HUES6 (cell line): ENCODE data around the gene ABCB9.
"Not testable (repeated sequence)": the region's sequence is repeated elsewhere in the genome, so short reads cannot be mapped to it uniquely, and the experiment has no call there.

Experiments used
- H3K27ac ChIP-seq: 2 replicates; pipeline ENCODE4 v1.7.0; 2013; ENCODE audit warnings: low read depth, mild to moderate bottlenecking, low read length, inconsistent platforms
- H3K27me3 ChIP-seq: 2 replicates; pipeline ENCODE4 v1.6.1; 2013; ENCODE audit warnings: low read length; ENCODE audit not compliant: control insufficient read depth, insufficient read depth
- H3K36me3 ChIP-seq: 2 replicates; pipeline ENCODE4 v1.6.1; 2013; ENCODE audit warnings: low read length; ENCODE audit not compliant: control insufficient read depth, insufficient read depth
- H3K4me1 ChIP-seq: 2 replicates; pipeline ENCODE4 v1.6.1; 2013; ENCODE audit warnings: low read length; ENCODE audit not compliant: control insufficient read depth, insufficient read depth
- H3K4me3 ChIP-seq: 2 replicates; pipeline ENCODE4 v1.5.1; 2013; ENCODE audit warnings: low read depth, low read length
- H3K9ac ChIP-seq: one replicate; pipeline ENCODE4 v1.6.1; 2013; ENCODE audit warnings: mild to moderate bottlenecking, low read length
- H3K9me3 ChIP-seq: 2 replicates; pipeline ENCODE4 v1.6.1; 2013; ENCODE audit warnings: low read depth, low read length; ENCODE audit not compliant: control insufficient read depth, insufficient read depth

ABCB9 gene

GRCh38 chr12:122965851-122966742 is at the start of gene ABCB9:
TSS of gene ABCB9 (minus strand) at chr12:122966463. CDS start at chr12:122960235, 6,228 bp downstream.
- Histone ChIP-seq H3K27ac (no peak within 1 kb of the TSS), H3K4me3 (peak within 1 kb of the TSS; percentile 90), H3K4me1 (peaks cover 21% of the 10 kb centered on the region), H3K9me3 (no peaks in the 10 kb centered on the region), H3K27me3 (0 out of 2 replicates have a peak, but pooled peaks cover 3% of the 10 kb centered on the region), H3K36me3 (no peaks in the 10 kb centered on the region), H3K9ac (peak within 1 kb of the TSS; percentile 60)

- not testable (repeated sequence) for H3K4me3 ChIP-seq, H3K9me3 ChIP-seq, H3K27ac ChIP-seq, H3K27me3 ChIP-seq, H3K4me1 ChIP-seq, H3K9ac ChIP-seq, H3K36me3 ChIP-seq
Observed at GRCh38 chr12:123014473-123014872, 48.2 kb upstream of the ABCB9 start.

- H3K4me3 ChIP-seq = no peak overlapping the region
- H3K36me3 ChIP-seq = peaks cover 8% of the 10 kb centered on the region; the same call in 1 of the 2 replicates
- no peak overlapping the region for H3K9ac ChIP-seq
- H3K27ac ChIP-seq = no peak overlapping the region
- H3K27me3 ChIP-seq = no peaks in the 10 kb centered on the region
- no peaks in the 10 kb centered on the region for H3K4me1 ChIP-seq
- no peaks in the 10 kb centered on the region for H3K9me3 ChIP-seq
Observed at GRCh38 chr12:123013185-123014095, 47.2 kb upstream of the ABCB9 start.

- Histone ChIP-seq H3K27me3 (no peaks in the 10 kb centered on the region), H3K9me3 (no peaks in the 10 kb centered on the region), H3K27ac (no peak overlapping the region), H3K4me3 (no peak overlapping the region), H3K36me3 (peaks cover 18% of the 10 kb centered on the region; the same call in 1 of the 2 replicates), H3K9ac (no peak overlapping the region), H3K4me1 (no peaks in the 10 kb centered on the region)
Observed at GRCh38 chr12:123011701-123012100, 45.4 kb upstream of the ABCB9 start.

GRCh38 chr12:123010681-123011080 is 44.4 kb upstream of the ABCB9 start:
- Histone ChIP-seq H3K27ac (no peak overlapping the region), H3K9me3 (no peaks in the 10 kb centered on the region), H3K4me1 (no peaks in the 10 kb centered on the region), H3K27me3 (no peaks in the 10 kb centered on the region), H3K9ac (no peak overlapping the region), H3K36me3 (peaks cover 18% of the 10 kb centered on the region; the same call in 1 of the 2 replicates), H3K4me3 (no peak overlapping the region)

GRCh38 chr12:123010110-123010509 is 43.8 kb upstream of the ABCB9 start:
- Histone ChIP-seq H3K4me1 (no peaks in the 10 kb centered on the region), H3K27me3 (no peaks in the 10 kb centered on the region), H3K27ac (no peak overlapping the region), H3K9ac (no peak overlapping the region), H3K4me3 (no peak overlapping the region), H3K36me3 (peaks cover 23% of the 10 kb centered on the region; the same call in 1 of the 2 replicates), H3K9me3 (no peaks in the 10 kb centered on the region)

GRCh38 chr12:123006977-123007376 is 40.7 kb upstream of the ABCB9 start:
- no peaks in the 10 kb centered on the region for H3K9me3 ChIP-seq
- no peak overlapping the region for H3K4me3 ChIP-seq
- peaks cover 27% of the 10 kb centered on the region; the same call in 1 of the 2 replicates for H3K36me3 ChIP-seq
- no peak overlapping the region for H3K27ac ChIP-seq
- H3K9ac ChIP-seq = no peak overlapping the region
- H3K27me3 ChIP-seq = no peaks in the 10 kb centered on the region
- no peaks in the 10 kb centered on the region for H3K4me1 ChIP-seq

- H3K9me3 ChIP-seq = no peaks in the 10 kb centered on the region
- no peaks in the 10 kb centered on the region for H3K4me1 ChIP-seq
- H3K9ac ChIP-seq = no peak overlapping the region
- no peak overlapping the region for H3K4me3 ChIP-seq
- no peak overlapping the region for H3K27ac ChIP-seq
- H3K27me3 ChIP-seq = no peaks in the 10 kb centered on the region
- H3K36me3 ChIP-seq = peaks cover 32% of the 10 kb centered on the region; the same call in 1 of the 2 replicates
Observed at GRCh38 chr12:123005081-123005626, 38.9 kb upstream of the ABCB9 start.

GRCh38 chr12:123004287-123004686 is 38.0 kb upstream of the ABCB9 start:
- no peaks in the 10 kb centered on the region for H3K4me1 ChIP-seq
- no peaks in the 10 kb centered on the region for H3K9me3 ChIP-seq
- H3K36me3 ChIP-seq = peaks cover 27% of the 10 kb centered on the region; the same call in 1 of the 2 replicates
- H3K27me3 ChIP-seq = no peaks in the 10 kb centered on the region
- no peak overlapping the region for H3K9ac ChIP-seq
- H3K27ac ChIP-seq = no peak overlapping the region
- H3K4me3 ChIP-seq = no peak overlapping the region

GRCh38 chr12:123003257-123003656 is 37.0 kb upstream of the ABCB9 start:
- Histone ChIP-seq H3K27me3 (no peaks in the 10 kb centered on the region), H3K36me3 (peaks cover 28% of the 10 kb centered on the region; the same call in 1 of the 2 replicates), H3K4me1 (no peaks in the 10 kb centered on the region), H3K9me3 (no peaks in the 10 kb centered on the region), H3K9ac (no peak overlapping the region), H3K4me3 (no peak overlapping the region), H3K27ac (no peak overlapping the region)
